ENCODE data around the gene CGB8. TPM values are rescaled to one million over a fixed set of nuclear protein-coding genes. Genes with fewer than 3 reads are reported as not detected.
"Not testable (repeated sequence)": the region's sequence is repeated elsewhere in the genome, so short reads cannot be mapped to it uniquely, and the experiment has no call there.

The CGB8 gene
- total RNA-seq, 1 donor from 2014 or later, result not detected

GRCh38 chr19:49081273-49081672, 32.4 kb upstream of the CGB8 start:
- DNase-seq, result no peak
- Mint-ChIP-seq H3K27me3 (ENCODE audit: unreplicated experiment) (peaks cover 10% of the 10 kb centered on the region), H3K36me3 (ENCODE audit: unreplicated experiment) (no peaks in the 10 kb centered on the region), H3K4me1 (ENCODE audit: low read depth, unreplicated experiment) (peaks cover 4% of the 10 kb centered on the region), H3K4me3 (ENCODE audit: unreplicated experiment) (no peak overlapping the region), H3K27ac (ENCODE audit: unreplicated experiment) (no peak overlapping the region), H3K9me3 (ENCODE audit: unreplicated experiment) (peaks cover 13% of the 10 kb centered on the region)
- TF ChIP-seq, protein P1, sequence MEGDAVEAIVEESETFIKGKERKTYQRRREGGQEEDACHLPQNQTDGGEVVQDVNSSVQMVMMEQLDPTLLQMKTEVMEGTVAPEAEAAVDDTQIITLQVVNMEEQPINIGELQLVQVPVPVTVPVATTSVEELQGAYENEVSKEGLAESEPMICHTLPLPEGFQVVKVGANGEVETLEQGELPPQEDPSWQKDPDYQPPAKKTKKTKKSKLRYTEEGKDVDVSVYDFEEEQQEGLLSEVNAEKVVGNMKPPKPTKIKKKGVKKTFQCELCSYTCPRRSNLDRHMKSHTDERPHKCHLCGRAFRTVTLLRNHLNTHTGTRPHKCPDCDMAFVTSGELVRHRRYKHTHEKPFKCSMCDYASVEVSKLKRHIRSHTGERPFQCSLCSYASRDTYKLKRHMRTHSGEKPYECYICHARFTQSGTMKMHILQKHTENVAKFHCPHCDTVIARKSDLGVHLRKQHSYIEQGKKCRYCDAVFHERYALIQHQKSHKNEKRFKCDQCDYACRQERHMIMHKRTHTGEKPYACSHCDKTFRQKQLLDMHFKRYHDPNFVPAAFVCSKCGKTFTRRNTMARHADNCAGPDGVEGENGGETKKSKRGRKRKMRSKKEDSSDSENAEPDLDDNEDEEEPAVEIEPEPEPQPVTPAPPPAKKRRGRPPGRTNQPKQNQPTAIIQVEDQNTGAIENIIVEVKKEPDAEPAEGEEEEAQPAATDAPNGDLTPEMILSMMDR (IDR thresholded peaks at IDR 0.05; ENCODE audit: partially characterized antibody, unreplicated experiment), result no peak

GRCh38 chr19:49080392-49080791, 31.5 kb upstream of the CGB8 start:
- Mint-ChIP-seq H3K4me1 (ENCODE audit: low read depth, unreplicated experiment) (peaks cover 4% of the 10 kb centered on the region), H3K9me3 (ENCODE audit: unreplicated experiment) (peaks cover 8% of the 10 kb centered on the region), H3K27me3 (ENCODE audit: unreplicated experiment) (peaks cover 9% of the 10 kb centered on the region), H3K36me3 (ENCODE audit: unreplicated experiment) (no peaks in the 10 kb centered on the region), H3K4me3 (ENCODE audit: unreplicated experiment) (no peak overlapping the region), H3K27ac (ENCODE audit: unreplicated experiment) (no peak overlapping the region)
- no peak for DNase-seq
- TF ChIP-seq, protein P1 (IDR thresholded peaks at IDR 0.05; ENCODE audit: partially characterized antibody, unreplicated experiment), result no peak

- H3K4me3 Mint-ChIP-seq (ENCODE audit: unreplicated experiment); H3K27ac Mint-ChIP-seq (ENCODE audit: unreplicated experiment); H3K9me3 Mint-ChIP-seq (ENCODE audit: unreplicated experiment); H3K4me1 Mint-ChIP-seq (ENCODE audit: low read depth, unreplicated experiment): not testable (repeated sequence)
- DNase-seq, result peak; percentile 70
- peaks cover 17% of the 10 kb centered on the region for H3K36me3 Mint-ChIP-seq (ENCODE audit: unreplicated experiment)
- peaks cover 20% of the 10 kb centered on the region for H3K27me3 Mint-ChIP-seq (ENCODE audit: unreplicated experiment)
- TF ChIP-seq, protein P1 (IDR thresholded peaks at IDR 0.05; ENCODE audit: partially characterized antibody, unreplicated experiment), result peak; percentile 74
Observed at GRCh38 chr19:49074869-49075268, 26.0 kb upstream of the CGB8 start.

GRCh38 chr19:49073514-49074378, 24.8 kb upstream of the CGB8 start:
- TF ChIP-seq, protein P1 (IDR thresholded peaks at IDR 0.05; ENCODE audit: partially characterized antibody, unreplicated experiment), result no peak
- H3K36me3 Mint-ChIP-seq (ENCODE audit: unreplicated experiment), result peaks cover 18% of the 10 kb centered on the region
- H3K27me3 Mint-ChIP-seq (ENCODE audit: unreplicated experiment), result peaks cover 22% of the 10 kb centered on the region
- DNase-seq, result peak; percentile 51
- H3K9me3 Mint-ChIP-seq (ENCODE audit: unreplicated experiment), result peaks cover 7% of the 10 kb centered on the region
- H3K27ac Mint-ChIP-seq (ENCODE audit: unreplicated experiment), result peak overlapping the region; percentile 13
- H3K4me1 Mint-ChIP-seq (ENCODE audit: low read depth, unreplicated experiment), result no peaks in the 10 kb centered on the region
- H3K4me3 Mint-ChIP-seq (ENCODE audit: unreplicated experiment), result peak overlapping the region; percentile 43

DNA sequence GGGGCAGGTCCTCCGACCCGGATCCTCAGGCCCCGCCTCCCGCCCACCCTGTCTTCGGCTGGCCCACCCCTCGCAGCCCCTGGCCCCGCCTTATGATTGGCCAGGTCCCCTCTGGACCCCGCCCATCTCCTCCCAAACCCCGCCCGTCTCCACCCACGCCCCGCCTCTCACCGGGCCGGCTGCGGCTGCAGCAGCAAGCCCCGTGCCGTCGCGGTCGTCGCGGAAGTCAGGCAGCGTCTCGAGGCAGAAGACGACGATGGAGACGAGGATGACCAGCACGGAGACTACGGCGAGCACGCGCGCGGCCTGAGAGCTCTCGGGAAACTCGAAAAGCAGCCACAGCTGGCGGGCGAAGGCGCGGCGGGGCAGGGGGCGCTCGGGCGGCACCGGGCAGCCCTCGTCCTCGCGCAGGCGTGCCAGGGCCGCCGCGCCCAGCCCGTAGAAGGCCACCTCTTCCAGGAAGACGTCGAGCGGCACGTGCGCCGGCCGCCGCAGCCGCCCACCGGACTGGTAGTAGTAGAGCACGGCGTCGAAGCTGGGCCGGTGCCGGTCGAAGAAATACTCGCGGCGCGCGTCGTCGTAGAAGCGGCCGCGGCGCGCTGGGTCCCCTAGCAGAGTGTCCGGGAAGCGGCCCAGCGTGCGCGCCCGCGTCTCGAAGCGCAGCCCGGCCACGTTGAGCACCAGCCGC, 23.1 kb upstream of the CGB8 start:
- peaks cover 4% of the 10 kb centered on the region for H3K4me1 Mint-ChIP-seq (ENCODE audit: low read depth, unreplicated experiment)
- H3K27me3 Mint-ChIP-seq (ENCODE audit: unreplicated experiment), result peaks cover 25% of the 10 kb centered on the region
- no peak overlapping the region for H3K27ac Mint-ChIP-seq (ENCODE audit: unreplicated experiment)
- TF ChIP-seq, protein P1 (IDR thresholded peaks at IDR 0.05; ENCODE audit: partially characterized antibody, unreplicated experiment), result no peak
- H3K4me3 Mint-ChIP-seq (ENCODE audit: unreplicated experiment), result no peak overlapping the region
- H3K36me3 Mint-ChIP-seq (ENCODE audit: unreplicated experiment), result peaks cover 22% of the 10 kb centered on the region
- peak; percentile 59 for DNase-seq
- peaks cover 4% of the 10 kb centered on the region for H3K9me3 Mint-ChIP-seq (ENCODE audit: unreplicated experiment)

Data from glutamatergic neuron (in vitro differentiated cells).